ENCODE measurements around the gene CPZ.

DNA sequence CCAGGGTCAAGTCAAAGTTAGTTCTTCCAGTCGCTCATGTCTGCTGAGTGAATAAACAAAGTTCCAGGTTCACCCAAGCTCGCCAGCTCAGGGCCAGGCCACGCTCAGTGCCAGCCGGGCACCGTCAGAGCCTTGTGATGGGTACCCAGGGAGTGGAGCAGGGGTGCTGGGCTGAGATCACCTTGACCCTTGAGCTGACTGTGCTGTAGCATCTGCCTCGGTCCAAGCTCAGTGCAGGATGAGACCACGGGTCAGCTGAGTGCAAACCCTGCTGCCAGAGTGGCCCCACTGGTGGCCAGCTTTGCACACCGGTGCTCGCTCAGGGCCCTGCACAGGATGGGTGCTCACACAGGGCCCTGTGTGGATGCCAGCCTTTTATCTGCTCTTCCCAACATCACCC, 4.3 kb downstream of the CPZ start:
- no peak for TF ChIP-seq POLR2A (IDR thresholded peaks at IDR 0.05; ENCODE audit: low read depth, low read length)
- TF ChIP-seq POLR2AphosphoS5 (IDR thresholded peaks at IDR 0.05; ENCODE audit: low read depth, low read length), result no peak
- TF ChIP-seq SPI1 (IDR thresholded peaks at IDR 0.05; ENCODE audit: low read depth, low read length), result no peak
- no peak for TF ChIP-seq TAF1 (IDR thresholded peaks at IDR 0.05; ENCODE audit: low read depth, low read length)
- TF ChIP-seq POU2F2 (IDR thresholded peaks at IDR 0.05; ENCODE audit: low read depth, low read length), result no peak
- TF ChIP-seq PAX5 (IDR thresholded peaks at IDR 0.05; ENCODE audit: insufficient read depth, low read length, severe bottlenecking), result no peak
